HG03159 (cell line): ENCODE measurements around the gene ASPSCR1.

Source experiments
- ATAC-seq: cut with Tn5 transposase; IDR thresholded peaks from one replicate; pipeline ENCODE4 v1.9.1; 2021; ENCODE audit warnings: mild to moderate bottlenecking, moderate library complexity; ENCODE audit not compliant: unreplicated experiment

ASPSCR1 gene

GRCh38 chr17:81977211-81977808 lies at the start of gene ASPSCR1:
ASPSCR1 (plus strand) TSS chr17:81977629; CDS start chr17:81977647, 18 bp downstream.
- ATAC-seq = peak; percentile 82

- peak; percentile 59 for ATAC-seq
Measured at GRCh38 chr17:81927653-81928543, 49.5 kb upstream of the ASPSCR1 start, which contains the start of gene MAFG. MAFG (minus strand) TSS chr17:81927735; CDS start chr17:81923185, 4,550 bp downstream.

DNA sequence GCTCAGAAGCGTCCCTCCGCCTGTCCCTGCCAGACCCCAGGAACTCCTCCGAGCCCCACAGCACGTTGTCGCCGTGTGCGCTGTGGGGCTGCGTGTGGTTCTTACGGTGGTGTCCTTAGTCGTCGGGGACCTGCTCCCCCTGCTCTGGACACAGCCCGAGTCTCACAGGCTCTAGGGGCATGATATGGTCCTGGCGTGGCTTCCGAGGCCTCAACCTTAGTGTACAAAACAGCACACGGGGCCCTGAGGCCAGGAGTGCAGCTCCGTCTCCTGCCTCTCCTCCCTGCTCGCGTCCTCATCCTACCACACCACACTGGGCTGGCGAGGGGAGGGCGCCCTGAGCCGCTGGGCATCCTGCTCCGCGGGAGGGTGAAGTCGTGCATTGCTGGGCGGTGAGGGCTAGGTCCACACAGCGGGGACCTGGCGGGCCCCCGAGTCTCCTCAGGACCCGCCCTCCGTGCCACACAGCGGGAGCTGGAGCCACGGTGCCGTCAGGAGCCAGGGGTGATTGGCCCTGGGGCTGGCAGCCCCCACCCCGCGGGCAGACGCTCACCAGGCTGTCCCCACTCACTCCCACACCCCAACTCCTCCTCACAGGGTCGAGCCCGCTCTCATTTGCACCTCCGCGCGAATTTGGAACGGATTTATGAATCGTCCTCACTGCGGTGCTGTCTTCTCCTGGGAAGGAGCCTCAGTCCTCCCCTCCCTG lies 48.7 kb upstream of the ASPSCR1 start:
- no peak for ATAC-seq

DNA sequence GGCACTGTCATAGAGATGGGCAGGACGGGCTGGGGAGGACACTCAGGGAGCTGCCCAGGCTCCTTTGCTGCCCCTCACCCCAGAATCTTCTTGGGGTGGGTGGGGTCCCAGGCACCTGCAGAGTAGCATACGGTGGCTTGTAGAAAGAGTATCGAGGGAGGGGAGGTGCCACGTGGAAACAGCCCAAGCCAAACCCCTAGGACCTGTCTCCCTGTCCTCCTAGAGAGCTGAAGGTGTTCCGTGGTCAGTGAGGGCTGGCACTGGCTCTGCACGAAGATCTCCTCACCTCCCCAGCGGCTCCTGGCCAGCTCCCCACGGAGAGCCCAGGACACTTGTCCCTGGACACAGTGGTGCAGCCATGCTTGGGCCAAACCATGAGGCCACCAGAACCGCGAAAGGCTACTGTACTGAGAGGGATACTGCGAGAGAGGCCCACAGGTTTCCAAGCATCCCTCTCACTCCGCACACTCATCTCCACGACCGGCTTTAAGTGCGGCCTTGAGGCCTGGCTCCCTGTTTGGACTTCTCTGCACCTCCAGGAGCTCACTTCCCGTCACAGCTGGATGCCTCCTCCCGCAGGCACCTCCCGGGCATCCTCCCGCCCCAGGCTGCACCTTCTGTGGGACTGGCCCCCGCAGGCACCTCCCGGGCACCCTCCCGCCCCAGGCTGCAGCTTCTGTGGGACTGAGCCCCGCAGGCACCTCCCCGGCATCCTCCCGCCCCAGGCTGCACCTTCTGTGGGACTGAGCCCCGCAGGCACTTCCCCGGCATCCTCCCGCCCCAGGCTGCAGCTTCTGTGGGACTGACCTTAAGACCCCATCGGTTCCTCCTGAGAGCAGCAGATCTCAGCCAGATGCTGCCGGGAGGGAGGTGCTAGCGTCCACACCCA lies 47.9 kb upstream of the ASPSCR1 start:
- ATAC-seq = no peak

- ATAC-seq = no peak
Measured at GRCh38 chr17:81930142-81931125, 47.0 kb upstream of the ASPSCR1 start.

DNA sequence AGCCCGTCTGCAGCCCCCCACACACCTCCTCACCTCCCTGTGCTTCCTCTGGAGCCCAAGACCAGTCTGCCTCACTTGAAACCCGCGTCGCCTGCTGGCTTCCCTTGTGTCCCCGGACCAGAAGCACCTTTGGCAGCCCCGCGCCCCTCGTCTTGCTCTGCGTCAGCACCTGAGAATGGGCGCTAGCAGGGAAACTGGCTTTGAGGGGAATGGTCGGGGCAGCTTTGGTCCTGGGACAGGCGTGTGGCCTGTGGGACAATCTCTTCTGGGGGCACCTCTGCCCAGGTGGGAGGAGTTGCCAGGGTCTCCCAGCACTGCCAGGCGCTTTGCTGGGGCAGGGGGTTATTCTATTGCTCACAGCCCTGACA lies 46.3 kb upstream of the ASPSCR1 start:
- no peak for ATAC-seq

GRCh38 chr17:81931557-81932332 lies 45.7 kb upstream of the ASPSCR1 start:
- no peak for ATAC-seq

GRCh38 chr17:81932333-81932983 lies 45.0 kb upstream of the ASPSCR1 start:
- no peak for ATAC-seq

GRCh38 chr17:81933178-81933699 lies 44.2 kb upstream of the ASPSCR1 start:
- ATAC-seq = no peak

DNA sequence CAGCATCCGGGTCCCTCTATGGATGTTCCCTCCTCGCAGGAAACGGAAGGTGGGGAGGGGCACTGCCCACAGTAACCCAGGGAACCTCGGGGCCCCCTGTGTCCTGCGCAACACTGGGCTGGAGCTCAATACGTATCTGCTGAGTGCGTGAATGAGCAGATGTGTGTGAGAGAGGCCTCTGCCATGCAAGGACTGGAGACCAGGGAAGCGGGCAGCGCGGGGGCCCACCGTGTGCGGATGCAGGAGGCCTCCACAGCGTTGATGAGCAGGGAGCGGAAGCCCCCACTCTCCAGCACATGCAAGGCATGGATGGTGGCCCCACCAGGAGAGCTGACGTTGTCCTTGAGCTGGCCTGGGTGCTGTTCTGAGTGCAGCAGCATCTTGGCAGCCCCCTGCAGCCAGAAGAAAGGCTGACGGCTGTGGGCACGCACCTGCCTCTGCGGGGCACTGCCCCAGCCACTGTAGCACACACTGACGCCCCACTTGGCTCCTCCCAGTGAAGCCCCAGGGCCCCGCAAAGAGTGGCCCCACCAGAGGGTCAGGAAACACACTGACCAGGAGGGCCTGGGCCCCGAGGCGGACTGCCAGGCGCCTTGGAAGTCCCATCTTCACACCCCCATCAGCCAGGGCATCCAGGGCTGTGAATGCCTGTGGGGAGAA lies 43.2 kb upstream of the ASPSCR1 start:
- no peak for ATAC-seq

DNA sequence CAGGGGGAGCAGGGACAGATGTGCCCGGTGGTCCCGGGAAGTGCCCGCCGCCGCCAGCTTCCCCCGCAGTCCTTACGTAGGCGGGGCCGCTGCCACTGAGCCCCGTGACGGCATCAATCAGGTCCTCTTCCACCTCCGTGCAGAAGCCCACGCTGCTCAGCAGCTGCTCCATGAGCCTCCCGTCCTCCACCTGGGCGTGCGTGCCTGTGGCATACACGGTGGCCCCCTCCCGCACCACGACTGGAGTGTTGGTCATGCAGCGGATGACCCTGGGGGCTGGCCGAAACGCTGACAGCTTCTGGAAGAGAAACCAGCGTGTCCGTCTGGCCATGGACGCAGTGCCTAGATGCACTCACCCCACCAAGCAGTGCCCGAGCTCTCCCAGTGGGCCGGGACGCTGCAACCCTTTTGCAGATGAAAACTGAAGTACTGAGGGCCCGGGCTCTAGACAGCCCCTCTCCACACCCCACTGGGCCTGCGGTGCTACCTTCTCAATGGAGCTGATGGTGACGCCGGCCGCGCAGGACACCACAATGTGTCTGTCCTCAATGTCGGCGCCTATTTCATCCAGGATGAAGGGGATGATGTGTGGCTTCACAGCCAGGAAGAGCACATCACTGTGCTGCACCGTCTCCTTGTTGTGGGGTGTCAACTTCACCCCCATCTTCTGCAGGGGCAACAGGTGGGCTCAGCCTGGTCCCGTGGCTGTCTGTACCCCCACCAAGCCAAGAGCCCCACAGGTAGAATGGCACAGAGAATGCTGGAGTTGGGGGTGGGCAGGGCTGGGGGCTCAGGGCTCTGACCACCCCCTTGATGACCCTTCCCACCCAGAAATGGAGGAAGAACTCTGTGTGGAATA lies 42.4 kb upstream of the ASPSCR1 start:
- no peak for ATAC-seq

DNA sequence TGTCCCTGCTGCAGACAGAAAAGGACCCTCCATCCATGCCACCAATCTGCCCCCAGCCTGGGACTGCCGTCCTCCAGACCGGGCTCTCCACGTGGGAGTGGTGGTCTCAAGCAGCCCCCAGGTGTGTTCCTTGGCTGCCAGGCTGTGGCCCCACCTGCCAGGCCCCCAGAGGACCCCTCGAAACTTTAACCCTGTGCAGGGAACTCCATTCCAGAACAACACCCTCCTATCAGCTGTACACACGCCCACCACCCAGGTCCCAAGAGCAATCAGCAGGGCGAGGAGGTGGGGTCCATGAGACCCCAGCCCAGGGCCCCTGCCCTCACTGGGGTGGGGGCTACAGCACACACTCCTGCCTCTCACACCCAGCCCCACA lies 41.7 kb upstream of the ASPSCR1 start:
- no peak for ATAC-seq

GRCh38 chr17:81939218-81939617 lies 38.2 kb upstream of the ASPSCR1 start:
- no peak for ATAC-seq

DNA sequence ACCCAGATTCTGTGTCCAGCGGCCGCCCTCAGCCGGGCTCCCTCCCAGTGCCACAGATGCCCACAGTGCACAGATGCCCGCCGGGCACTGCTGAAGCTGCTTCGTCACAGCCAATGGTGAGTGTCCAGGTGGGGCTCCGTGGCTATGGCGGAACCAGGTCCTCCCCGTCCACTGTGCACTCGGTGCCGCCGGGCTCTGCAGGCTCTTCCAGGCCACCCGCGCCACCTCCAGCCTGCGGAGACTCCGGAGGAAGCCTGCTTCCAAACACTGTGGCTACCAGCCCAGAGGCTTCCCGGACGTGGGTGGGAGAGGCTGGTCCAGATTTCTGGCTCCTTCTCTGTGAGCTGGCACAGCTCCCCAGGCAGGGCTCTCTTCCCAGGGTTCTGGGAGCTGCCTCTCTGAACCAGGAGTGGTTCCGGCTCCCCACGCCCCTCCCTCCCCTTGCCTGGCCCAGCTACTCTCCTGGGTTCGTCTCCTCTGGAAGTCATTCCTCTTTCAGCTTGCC lies 37.5 kb upstream of the ASPSCR1 start:
- no peak for ATAC-seq

GRCh38 chr17:81940538-81941483 lies 36.6 kb upstream of the ASPSCR1 start:
- no peak for ATAC-seq
